Tibial nerve (tissue), 4 donors: ENCODE results near the gene GBE1.

ENCODE experiments used
- EP300 ChIP-seq, 2 donors: sonication (generic); formaldehyde crosslinking; IDR thresholded peaks; one replicate each; pipeline ENCODE4 v1.6.1; 2017; ENCODE audit warnings: antibody characterized with exemption in 2 of 2, mild to moderate bottlenecking in 1 of 2
- POLR2A ChIP-seq, 2 donors: fragments of 450-650 bp; IDR thresholded peaks; one replicate each; pipeline ENCODE4 v1.6.1; 2017; ENCODE audit warnings: antibody characterized with exemption in 2 of 2, mild to moderate bottlenecking in 2 of 2, moderate library complexity in 2 of 2
- TF ChIP-seq, protein P1 (sequence below), 5 experiments: fragments of 200-600 bp in 3 of 5; fragments of 450-650 bp in 2 of 5; sonication (generic) in 3 of 5; IDR thresholded peaks; one replicate each; pipeline ENCODE4 v1.5.1; 2016 to 2019; ENCODE audit warnings: antibody characterized with exemption in 5 of 5, mild to moderate bottlenecking in 3 of 5, moderate library complexity in 2 of 5

DNA sequence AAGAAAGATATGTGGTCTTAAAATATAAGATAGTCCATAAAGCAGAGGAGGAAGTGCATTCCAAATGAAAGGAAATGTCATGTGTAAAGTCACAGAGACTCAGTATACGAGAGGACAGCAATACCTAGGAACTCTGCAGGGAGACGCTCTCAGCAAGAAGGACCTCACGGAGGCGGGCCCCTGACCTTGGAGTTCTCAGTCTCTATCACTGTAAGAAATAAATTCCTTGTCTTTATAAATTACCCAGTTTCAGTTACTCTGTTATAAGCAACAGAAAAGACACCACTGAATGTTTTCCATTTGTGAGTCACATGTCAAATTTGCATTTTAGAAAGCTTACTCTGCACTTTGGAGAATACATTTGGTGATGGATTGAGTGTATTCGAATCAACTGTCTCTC, 140.6 kb downstream of the GBE1 start:
- TF ChIP-seq EP300 (IDR thresholded peaks at IDR 0.05) (no peak), POLR2A (IDR thresholded peaks at IDR 0.05) (no peak)
- TF ChIP-seq, protein P1, sequence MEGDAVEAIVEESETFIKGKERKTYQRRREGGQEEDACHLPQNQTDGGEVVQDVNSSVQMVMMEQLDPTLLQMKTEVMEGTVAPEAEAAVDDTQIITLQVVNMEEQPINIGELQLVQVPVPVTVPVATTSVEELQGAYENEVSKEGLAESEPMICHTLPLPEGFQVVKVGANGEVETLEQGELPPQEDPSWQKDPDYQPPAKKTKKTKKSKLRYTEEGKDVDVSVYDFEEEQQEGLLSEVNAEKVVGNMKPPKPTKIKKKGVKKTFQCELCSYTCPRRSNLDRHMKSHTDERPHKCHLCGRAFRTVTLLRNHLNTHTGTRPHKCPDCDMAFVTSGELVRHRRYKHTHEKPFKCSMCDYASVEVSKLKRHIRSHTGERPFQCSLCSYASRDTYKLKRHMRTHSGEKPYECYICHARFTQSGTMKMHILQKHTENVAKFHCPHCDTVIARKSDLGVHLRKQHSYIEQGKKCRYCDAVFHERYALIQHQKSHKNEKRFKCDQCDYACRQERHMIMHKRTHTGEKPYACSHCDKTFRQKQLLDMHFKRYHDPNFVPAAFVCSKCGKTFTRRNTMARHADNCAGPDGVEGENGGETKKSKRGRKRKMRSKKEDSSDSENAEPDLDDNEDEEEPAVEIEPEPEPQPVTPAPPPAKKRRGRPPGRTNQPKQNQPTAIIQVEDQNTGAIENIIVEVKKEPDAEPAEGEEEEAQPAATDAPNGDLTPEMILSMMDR (IDR thresholded peaks at IDR 0.05), result no peak
